GM12878 (cell line): Measurements from ENCODE around the gene RUFY2. TPM values are rescaled to one million over a fixed set of nuclear protein-coding genes. Genes with fewer than 3 reads are reported as not detected.

Experiments
- ATAC-seq: fragments of 200-7000 bp; cut with Tn5 transposase; 3 replicates; pipeline ENCODE4 v1.9.1; 2020; ENCODE audit warnings: mild to moderate bottlenecking, moderate library complexity
- BruUV-seq: library from RNA; stranded (reverse); fragments of 400-500 nt; replicated peaks from 2 replicates; lab custom pipeline; 2021; lab: Mats Ljungman, UMichigan
- CTCF ChIA-PET: fragments of 300-600 bp; sonication (Branson Sonifier 250); formaldehyde crosslinking; extraction: SDS; loops from one replicate; lab custom pipeline; 2021; ENCODE audit warnings: inconsistent platforms; lab: Yijun Ruan, JAX
- POLR2A ChIA-PET: fragments of 350-600 bp; formaldehyde crosslinking; extraction: SDS; loops from one replicate; lab custom pipeline; 2021; ENCODE audit warnings: inconsistent platforms; lab: Charles Lee
- RAD21 ChIA-PET: fragments of 300-600 bp; sonication (Branson Sonifier 250); formaldehyde crosslinking; loops from one replicate; lab custom pipeline; 2023; ENCODE audit warnings: antibody characterized with exemption; ENCODE audit not compliant: unreplicated experiment; lab: Charles Lee
- SMC1A ChIA-PET: fragments of 300-600 bp; sonication (Branson Sonifier 250); formaldehyde crosslinking; loops from one replicate; lab custom pipeline; 2023; ENCODE audit not compliant: unreplicated experiment, uncharacterized antibody; lab: Charles Lee
- DNase-seq: peaks from one replicate; pipeline ENCODE4 v3.0.0-alpha.2; 2011; ENCODE audit warnings: low read depth, low spot score
- FAIRE-seq: peaks from 3 replicates; lab custom pipeline; 2011; peaks lifted over from hg19 to GRCh38; lab: Jason Lieb, UNC
- H2AFZ ChIP-seq: 2 replicates; pipeline ENCODE4 v1.6.0; 2011; ENCODE audit warnings: low read depth, low read length, control low read depth; ENCODE audit not compliant: control insufficient read depth
- H3K27ac ChIP-seq: 2 replicates; pipeline ENCODE4 v1.5.1; 2011; ENCODE audit warnings: control low read depth; ENCODE audit not compliant: control insufficient read depth, insufficient read depth
- H3K27me3 ChIP-seq, 2 experiments: replicated peaks in 1 of 2; 2 replicates each; pipeline versions ENCODE4 v1.6.0 to v1.6.1; 2011; ENCODE audit warnings: low read length in 1 of 2; ENCODE audit not compliant: control insufficient read depth in 2 of 2, insufficient read depth in 2 of 2
- H3K36me3 ChIP-seq, 2 experiments: 2 replicates each; pipeline ENCODE4 v1.5.1; 2011; ENCODE audit warnings: low read length in 1 of 2; ENCODE audit not compliant: control insufficient read depth in 2 of 2, insufficient read depth in 2 of 2
- H3K4me1 ChIP-seq: 2 replicates; pipeline ENCODE4 v1.6.1; 2011; ENCODE audit warnings: mild to moderate bottlenecking, low read length, moderate library complexity, mixed read lengths; ENCODE audit not compliant: control insufficient read depth, insufficient read depth
- H3K4me2 ChIP-seq: 2 replicates; pipeline ENCODE4 v1.6.0; 2011; ENCODE audit warnings: control low read depth; ENCODE audit not compliant: control insufficient read depth, insufficient read depth
- H3K4me3 ChIP-seq: fragments of 200-600 bp; sonication (generic); 2 replicates; pipeline ENCODE4 v1.5.1; 2016
- H3K79me2 ChIP-seq: 2 replicates; pipeline ENCODE4 v1.6.0; 2011; ENCODE audit warnings: low read length; ENCODE audit not compliant: control insufficient read depth, insufficient read depth
- H3K9ac ChIP-seq: 2 replicates; pipeline ENCODE4 v1.8.0; 2011; ENCODE audit warnings: low read length, control low read depth, mixed read lengths; ENCODE audit not compliant: control insufficient read depth, insufficient read depth
- H3K9me3 ChIP-seq: replicated peaks from 3 replicates; pipeline ENCODE4 v1.5.1; 2011; ENCODE audit warnings: mild to moderate bottlenecking, low read length; ENCODE audit not compliant: control insufficient read depth, insufficient read depth
- H4K20me1 ChIP-seq: 2 replicates; pipeline ENCODE4 v1.6.0; 2011; ENCODE audit not compliant: control insufficient read depth, insufficient read depth
- IKZF1 ChIP-seq: fragments of 450-650 bp; conservative IDR thresholded peaks from 2 replicates; pipeline ENCODE4 v1.6.1; 2017; ENCODE audit warnings: antibody characterized with exemption, mild to moderate bottlenecking
- IRF4 ChIP-seq: IDR thresholded peaks from 2 replicates; pipeline ENCODE4 v1.6.1; 2011; ENCODE audit warnings: low read depth, low read length
- NFIC ChIP-seq: IDR thresholded peaks from 2 replicates; pipeline ENCODE4 v1.6.1; 2012; ENCODE audit warnings: low read depth, mild to moderate bottlenecking, inconsistent platforms, low read length, moderate library complexity
- POLR2AphosphoS5 ChIP-seq: IDR thresholded peaks from 2 replicates; pipeline ENCODE4 v1.6.1; 2011; ENCODE audit warnings: mild to moderate bottlenecking, low read length, inconsistent platforms
- SMAD5 ChIP-seq: IDR thresholded peaks from 2 replicates; pipeline ENCODE4 v1.6.1; 2016; ENCODE audit warnings: antibody characterized with exemption, low read depth
- SMC3 ChIP-seq: IDR thresholded peaks from 2 replicates; pipeline ENCODE4 v1.6.1; 2011; ENCODE audit warnings: low read length, improper control_type of control experiment, borderline replicate concordance
- STAT1 ChIP-seq: fragments of 450-650 bp; conservative IDR thresholded peaks from 2 replicates; pipeline ENCODE4 v1.6.1; 2014; ENCODE audit warnings: antibody characterized with exemption, mild to moderate bottlenecking
- TCF12 ChIP-seq: IDR thresholded peaks from 2 replicates; pipeline ENCODE4 v1.6.1; 2011; ENCODE audit warnings: low read depth, mild to moderate bottlenecking, low read length
- ZNF384 ChIP-seq: IDR thresholded peaks from 2 replicates; pipeline ENCODE4 v1.6.1; 2012; ENCODE audit warnings: low read depth, mild to moderate bottlenecking, low read length, improper control_type of control experiment, borderline replicate concordance
- ZZZ3 ChIP-seq: IDR thresholded peaks from 2 replicates; pipeline ENCODE4 v1.6.1; 2011; ENCODE audit warnings: low read depth; ENCODE audit not compliant: control insufficient read depth, insufficient read length
- WGBS: methylation state at CpG from one replicate; pipeline ENCODE4 v1.1.6; 2016; ENCODE audit warnings: low lambda C conversion rate; ENCODE audit not compliant: insufficient replicate concordance, insufficient coverage; ENCODE audit errors: missing lambda C conversion rate; 5-methylcytosine and 5-hydroxymethylcytosine counted together
- in situ Hi-C: fragments of 300-500 bp; cut with MboI; formaldehyde crosslinking; loops from 9 replicates; pipeline ENCODE4 v1.14.3; 2018; ENCODE audit warnings: mixed read lengths
- intact Hi-C: fragments of 100-400 bp; cut with micrococcal nuclease; formaldehyde crosslinking; loops from one replicate; pipeline ENCODE4 v1.14.2; 2022; ENCODE audit not compliant: unreplicated experiment
- polyA plus RNA-seq, 11 experiments: library from polyadenylated mRNA; depleted of rRNA in 4 of 11; unstranded in 6 of 11; stranded (reverse) in 5 of 11; fragments of >200 nt; fragmentation: Nextera tagmentation in 4 of 11; fragmentation: Illumina TruSeq in 1 of 11; extraction: Ambion mirVana in 4 of 11; extraction: Trizol in 1 of 11; gene quantifications; 1 replicate in 1 of 11; 2 replicates in 10 of 11; pipeline versions ENCODE4 v1.2.1 to v1.2.3, GENCODE V29; 2011 to 2016; ENCODE audit warnings: inconsistent platforms in 2 of 11, missing spikeins in 2 of 11, low read depth in 1 of 11
- total RNA-seq, 4 experiments: library from RNA; depleted of rRNA in 3 of 4; stranded (reverse); fragments of >200 nt in 3 of 4; fragmentation: Illumina TruSeq in 1 of 4; extraction: Trizol in 1 of 4; gene quantifications; 2 replicates each; pipeline versions ENCODE4 v1.2.1 to v1.2.3, GENCODE V29; 2013 to 2021

The RUFY2 gene
- total and polyA plus RNA-seq, 10 of the 15 experiments (the other 5 are each of a cell fraction or from before 2014, with no cell fraction given): 1.7 to 8.4 (median 5.8) TPM

DNA sequence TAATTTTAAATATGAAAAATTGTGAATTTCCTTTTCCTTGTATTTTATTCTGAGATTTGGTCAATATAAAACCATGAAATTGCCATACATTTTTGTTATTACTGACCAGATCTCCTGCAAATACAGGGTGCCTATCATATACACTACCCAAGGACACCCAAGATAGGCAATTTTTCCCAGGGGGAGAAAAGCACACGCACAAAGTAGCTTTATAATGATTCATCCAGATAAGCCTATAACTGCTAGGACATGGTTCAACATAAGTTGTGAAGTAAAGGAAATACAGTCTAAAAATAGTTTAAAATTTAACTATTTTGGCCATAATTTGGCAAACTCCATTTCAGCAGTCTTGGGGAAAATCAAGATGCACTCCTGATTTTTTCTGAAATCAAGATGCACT, 4.8 kb downstream of the RUFY2 start:
- Histone ChIP-seq H3K27me3 (no peaks in the 10 kb centered on the region), H3K4me3 (no peak overlapping the region), H3K27ac (no peak overlapping the region), H3K9me3 (no peaks in the 10 kb centered on the region), H3K4me2 (no peak overlapping the region), H3K4me1 (no peaks in the 10 kb centered on the region), H4K20me1 (no peaks in the 10 kb centered on the region), H3K36me3 (0 out of 4 replicates have a peak, but pooled peaks cover 0 to 2% of the 10 kb centered on the region in 2 experiments), H2AFZ (no peak overlapping the region), H3K79me2 (peaks cover 29% of the 10 kb centered on the region), H3K9ac (no peak overlapping the region)
- 100% methylated on average over 1 of the region's 1 CpG for WGBS
- ChIA-PET RAD21 (no interaction called here), CTCF (no interaction called here), POLR2A (interaction anchor here (0.9 to 1.0 kb wide), 2 partner anchors 69 to 293 kb away, joined by 3 read pairs; no protein-coding TSS in a partner anchor), SMC1A (interaction anchor here (0.6 to 1.6 kb wide), 3 partner anchors 9 to 334 kb away, joined by 3 to 5 read pairs (median 4); no protein-coding TSS in a partner anchor)
- in situ Hi-C loops: no loop called here
- TF ChIP-seq POLR2AphosphoS5: no peak
- TF ChIP-seq TCF12: no peak
- no peak for TF ChIP-seq IKZF1
- no peak for TF ChIP-seq SMAD5
- no peak for TF ChIP-seq ZZZ3
- TF ChIP-seq IRF4: no peak
- no peak for TF ChIP-seq NFIC
- no peak for TF ChIP-seq SMC3
- TF ChIP-seq STAT1: no peak
- TF ChIP-seq ZNF384: no peak
- intact Hi-C loops: no loop called here
- ATAC-seq (no peak), FAIRE-seq (no peak), DNase-seq (no peak)
- BruUV-seq: no TSS peak
